Smooth muscle cell (in vitro differentiated cells): Measurements from ENCODE around the gene PRKCD. TPM values are rescaled to one million over a fixed set of nuclear protein-coding genes. Genes with fewer than 3 reads are reported as not detected.

Experiments
- DNase-seq: peaks from one replicate; lab custom pipeline; 2025; ENCODE audit not compliant: unreplicated experiment; lab: John Stamatoyannopoulos, UW
- H2AFZ ChIP-seq: fragments of 200-600 bp; sonication (generic); 2 replicates; pipeline ENCODE4 v1.6.0; 2016; ENCODE audit warnings: antibody characterized with exemption, low read depth, mild to moderate bottlenecking
- H3F3A ChIP-seq: fragments of 200-600 bp; sonication (generic); 2 replicates; pipeline ENCODE4 v1.6.0; 2017; ENCODE audit warnings: antibody characterized with exemption, low read depth
- H3K27ac ChIP-seq: fragments of 200-600 bp; sonication (generic); 2 replicates; pipeline ENCODE4 v1.5.1; 2016; ENCODE audit warnings: low read depth, mild to moderate bottlenecking
- H3K27me3 ChIP-seq: fragments of 200-600 bp; sonication (generic); 2 replicates; pipeline ENCODE4 v1.6.1; 2016; ENCODE audit warnings: low read depth, mild to moderate bottlenecking
- H3K36me3 ChIP-seq: fragments of 200-600 bp; sonication (generic); 2 replicates; pipeline ENCODE4 v1.5.1; 2016; ENCODE audit warnings: low read depth
- H3K4me1 ChIP-seq: fragments of 200-600 bp; sonication (generic); 2 replicates; pipeline ENCODE4 v1.5.1; 2016; ENCODE audit warnings: low read depth
- H3K4me2 ChIP-seq: fragments of 200-600 bp; sonication (generic); 2 replicates; pipeline ENCODE4 v1.6.0; 2016; ENCODE audit warnings: mild to moderate bottlenecking
- H3K4me3 ChIP-seq: fragments of 200-600 bp; sonication (generic); 2 replicates; pipeline ENCODE4 v1.5.1; 2016; ENCODE audit warnings: mild to moderate bottlenecking
- H3K79me2 ChIP-seq: fragments of 200-600 bp; sonication (generic); 2 replicates; pipeline ENCODE4 v1.6.0; 2016; ENCODE audit warnings: low read depth, mild to moderate bottlenecking
- H3K9ac ChIP-seq: fragments of 200-600 bp; sonication (generic); 2 replicates; pipeline ENCODE4 v1.6.0; 2016; ENCODE audit warnings: low read depth
- H3K9me3 ChIP-seq: fragments of 200-600 bp; sonication (generic); replicated peaks from 2 replicates; pipeline ENCODE4 v1.5.1; 2016; ENCODE audit warnings: low read depth
- H4K20me1 ChIP-seq: fragments of 200-600 bp; sonication (generic); 2 replicates; pipeline ENCODE4 v1.6.0; 2016; ENCODE audit warnings: low read depth
- WGBS: methylation state at CpG from one replicate; pipeline ENCODE4 v1.1.7; 2016; ENCODE audit warnings: low lambda C conversion rate; 5-methylcytosine and 5-hydroxymethylcytosine counted together
- polyA plus RNA-seq: library from polyadenylated mRNA; unstranded; fragments of >200 nt; fragmentation: Nextera tagmentation; extraction: Ambion mirVana; gene quantifications from 2 replicates; pipeline ENCODE4 v1.2.1, GENCODE V29; 2016
- total RNA-seq: library from RNA; depleted of rRNA; stranded (reverse); fragments of >200 nt; gene quantifications from 2 replicates; pipeline ENCODE4 v1.2.3, GENCODE V29; 2014
- TF ChIP-seq, protein P1 (sequence below): fragments of 200-600 bp; sonication (generic); IDR thresholded peaks from 2 replicates; pipeline ENCODE4 v1.5.1; 2017; ENCODE audit warnings: borderline replicate concordance, mild to moderate bottlenecking, antibody characterized with exemption; ENCODE audit not compliant: insufficient read depth, poor library complexity, severe bottlenecking

Gene PRKCD
- total and polyA plus RNA-seq, 2 experiments from 2014 or later = 6.1 to 22.5 TPM

DNA sequence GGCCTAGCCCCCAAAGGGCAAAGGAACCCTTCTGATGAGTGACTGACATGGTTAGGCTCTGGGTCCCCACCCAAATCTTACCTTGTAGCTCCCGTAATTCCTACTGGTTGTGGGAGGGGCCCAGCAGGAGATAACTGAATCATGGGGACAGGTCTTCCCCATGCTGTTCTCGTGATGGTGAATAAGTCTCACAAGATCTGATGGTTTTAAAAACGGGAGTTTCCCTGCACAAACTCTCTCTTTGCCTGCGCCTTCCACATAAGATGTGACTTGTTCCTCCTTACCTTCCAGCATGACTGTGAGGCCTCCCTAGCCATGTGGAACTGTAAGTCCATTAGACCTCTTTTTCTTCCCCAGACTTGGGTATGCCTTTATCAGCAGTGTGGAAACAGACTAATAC, 77.9 kb downstream of the PRKCD start:
- H3K4me1 ChIP-seq = peaks cover 18% of the 10 kb centered on the region
- WGBS = 86% methylated on average over 4 of the region's 4 CpGs

DNA sequence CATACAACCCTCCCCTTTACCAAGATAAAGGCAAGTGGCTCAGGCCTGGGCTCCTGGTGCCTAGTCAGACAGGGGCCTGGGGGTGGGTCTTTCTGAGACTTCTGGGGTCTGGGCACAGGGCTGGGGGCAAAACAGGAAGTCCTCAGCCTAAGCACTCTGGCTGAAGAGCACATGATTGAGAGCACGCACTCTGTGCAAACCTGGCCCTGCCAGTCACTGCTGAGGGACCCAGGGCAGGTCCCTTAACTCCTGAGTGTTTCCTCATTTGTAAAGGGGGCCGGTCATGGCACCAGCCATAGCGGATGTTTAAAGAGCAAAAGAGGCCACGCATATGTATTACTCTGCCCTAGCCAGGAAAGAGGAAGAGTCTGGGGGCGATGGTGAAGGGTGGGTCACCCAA, 78.8 kb downstream of the PRKCD start:
- H3K27ac ChIP-seq = peak overlapping the region; percentile 91
- no peak for DNase-seq
- H3K9ac ChIP-seq = no peak overlapping the region

More for the DNA sequence above, 77.9 kb downstream of the PRKCD start:
- Histone ChIP-seq H3F3A (peaks cover 28% of the 10 kb centered on the region), H4K20me1 (peaks cover 41% of the 10 kb centered on the region), H3K4me3 (no peak overlapping the region), H3K4me2 (peak overlapping the region; percentile 43), H3K79me2 (peaks cover 40% of the 10 kb centered on the region), H3K27me3 (no peaks in the 10 kb centered on the region), H3K9me3 (no peaks in the 10 kb centered on the region), H3K27ac (peak overlapping the region; percentile 91), H2AFZ (no peak overlapping the region), H3K36me3 (no peaks in the 10 kb centered on the region), H3K9ac (no peak overlapping the region)
- no peak for DNase-seq
- TF ChIP-seq, protein P1, sequence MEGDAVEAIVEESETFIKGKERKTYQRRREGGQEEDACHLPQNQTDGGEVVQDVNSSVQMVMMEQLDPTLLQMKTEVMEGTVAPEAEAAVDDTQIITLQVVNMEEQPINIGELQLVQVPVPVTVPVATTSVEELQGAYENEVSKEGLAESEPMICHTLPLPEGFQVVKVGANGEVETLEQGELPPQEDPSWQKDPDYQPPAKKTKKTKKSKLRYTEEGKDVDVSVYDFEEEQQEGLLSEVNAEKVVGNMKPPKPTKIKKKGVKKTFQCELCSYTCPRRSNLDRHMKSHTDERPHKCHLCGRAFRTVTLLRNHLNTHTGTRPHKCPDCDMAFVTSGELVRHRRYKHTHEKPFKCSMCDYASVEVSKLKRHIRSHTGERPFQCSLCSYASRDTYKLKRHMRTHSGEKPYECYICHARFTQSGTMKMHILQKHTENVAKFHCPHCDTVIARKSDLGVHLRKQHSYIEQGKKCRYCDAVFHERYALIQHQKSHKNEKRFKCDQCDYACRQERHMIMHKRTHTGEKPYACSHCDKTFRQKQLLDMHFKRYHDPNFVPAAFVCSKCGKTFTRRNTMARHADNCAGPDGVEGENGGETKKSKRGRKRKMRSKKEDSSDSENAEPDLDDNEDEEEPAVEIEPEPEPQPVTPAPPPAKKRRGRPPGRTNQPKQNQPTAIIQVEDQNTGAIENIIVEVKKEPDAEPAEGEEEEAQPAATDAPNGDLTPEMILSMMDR = no peak

DNA sequence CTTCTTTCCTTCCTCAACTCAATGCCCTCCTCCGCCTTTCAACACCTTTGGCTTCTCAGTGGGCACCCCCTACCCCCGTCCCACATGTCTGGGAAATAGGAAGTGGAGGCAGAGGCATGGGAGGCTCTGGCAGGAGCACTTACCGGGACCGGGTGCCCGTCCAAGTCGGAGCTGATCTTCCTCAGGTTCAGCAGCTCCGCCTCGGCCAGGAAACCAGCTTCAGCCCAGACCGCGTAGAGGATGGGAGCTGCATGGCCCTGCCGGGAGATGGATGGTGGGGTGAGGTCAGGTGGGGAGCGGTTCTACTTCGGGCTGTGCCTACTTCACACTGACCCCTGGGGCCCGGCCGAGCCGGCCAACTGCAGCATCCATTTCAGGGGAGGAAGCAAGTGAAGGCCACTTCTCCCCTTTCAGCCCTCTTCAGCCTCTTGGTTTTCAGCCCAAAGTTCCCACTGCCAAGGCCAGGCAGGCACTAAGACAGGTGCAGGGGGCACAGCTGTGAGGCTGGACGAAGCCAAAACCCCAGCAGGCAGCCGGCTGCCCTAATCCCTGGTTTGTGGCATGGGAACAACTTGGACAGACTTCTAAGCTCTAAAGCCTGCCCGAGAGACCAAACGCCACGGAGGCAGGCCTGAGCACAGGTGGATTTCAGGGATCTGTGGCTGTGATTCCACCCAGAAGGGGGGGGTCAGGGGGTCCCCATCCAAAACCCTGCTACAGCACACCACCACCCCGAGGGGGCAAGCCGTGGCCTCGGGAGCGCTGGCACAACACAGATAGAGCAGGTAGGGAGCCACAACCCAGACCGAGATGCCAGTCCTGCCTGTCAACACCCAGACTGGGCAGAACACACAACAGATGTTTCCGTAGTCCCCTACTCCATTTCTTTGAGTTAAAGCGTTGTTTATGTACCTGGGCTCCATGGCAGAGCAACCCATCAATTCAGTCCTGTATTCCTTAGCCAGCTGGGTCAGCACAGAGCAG, 80.3 kb downstream of the PRKCD start:
- Histone ChIP-seq H3K4me2 (no peak overlapping the region), H3K36me3 (no peaks in the 10 kb centered on the region), H3K4me1 (peaks cover 19% of the 10 kb centered on the region), H3K27ac (no peak overlapping the region), H2AFZ (no peak overlapping the region), H3K79me2 (peaks cover 57% of the 10 kb centered on the region), H3K27me3 (no peaks in the 10 kb centered on the region), H3K9ac (no peak overlapping the region), H4K20me1 (peaks cover 65% of the 10 kb centered on the region), H3K9me3 (no peaks in the 10 kb centered on the region), H3F3A (peaks cover 28% of the 10 kb centered on the region), H3K4me3 (no peak overlapping the region)
- WGBS = over 99% methylated on average over 28 of the region's 28 CpGs
- DNase-seq = no peak
- TF ChIP-seq, protein P1 = no peak

More for the DNA sequence above, 78.8 kb downstream of the PRKCD start:
- H4K20me1 ChIP-seq = peaks cover 50% of the 10 kb centered on the region
- H2AFZ ChIP-seq = no peak overlapping the region
- H3K9me3 ChIP-seq = no peaks in the 10 kb centered on the region
- TF ChIP-seq, protein P1 = no peak
- H3K27me3 ChIP-seq = no peaks in the 10 kb centered on the region
- peaks cover 19% of the 10 kb centered on the region for H3K4me1 ChIP-seq
- H3F3A ChIP-seq = peaks cover 28% of the 10 kb centered on the region
- H3K4me3 ChIP-seq = no peak overlapping the region
- no peak overlapping the region for H3K4me2 ChIP-seq
- 95% methylated on average over 5 of the region's 5 CpGs for WGBS
- peaks cover 49% of the 10 kb centered on the region for H3K79me2 ChIP-seq
- H3K36me3 ChIP-seq = no peaks in the 10 kb centered on the region
